HG03575 (cell line): ENCODE results near the gene TLCD5.

Experiments
- ATAC-seq: cut with Tn5 transposase; IDR thresholded peaks from one replicate; pipeline ENCODE4 v1.9.1; 2021; ENCODE audit not compliant: unreplicated experiment, insufficient number of reproducible peaks, low FRiP score; ENCODE audit errors: extremely low read depth

The TLCD5 gene

GRCh38 chr11:120363436-120363835 is 38.3 kb downstream of the TLCD5 start:
- no peak for ATAC-seq

- ATAC-seq: no peak
These were observed 40.4 kb downstream of the TLCD5 start for GRCh38 chr11:120365512-120365911.

GRCh38 chr11:120372296-120372695 is 47.2 kb downstream of the TLCD5 start:
- no peak for ATAC-seq

GRCh38 chr11:120375076-120375475 is 50.0 kb downstream of the TLCD5 start:
- no peak for ATAC-seq

- ATAC-seq: no peak
These were observed 51.6 kb downstream of the TLCD5 start for GRCh38 chr11:120376547-120377182.

GRCh38 chr11:120378474-120378873 is 53.4 kb downstream of the TLCD5 start:
- no peak for ATAC-seq

GRCh38 chr11:120381401-120381800 is 56.3 kb downstream of the TLCD5 start:
- ATAC-seq: no peak
